Liver (tissue), 9 donors: Measurements from ENCODE around the gene RBKS. TPM values are rescaled to one million over a fixed set of nuclear protein-coding genes. Genes with fewer than 3 reads are reported as not detected.

Experiments used
- DNase-seq: peaks from one replicate; pipeline ENCODE4 v3.0.0-alpha.2; 2017; ENCODE audit warnings: low spot score
- H3K27ac ChIP-seq, 2 donors: one replicate each; pipeline ENCODE4 v1.7.0; 2013; ENCODE audit warnings: inconsistent platforms in 2 of 2, low read length in 2 of 2, control low read depth in 1 of 2, low read depth in 1 of 2, mild to moderate bottlenecking in 1 of 2
- H3K27me3 ChIP-seq, 4 donors: one replicate each; pipeline versions ENCODE4 v1.6.1 to v1.7.0; 2013; ENCODE audit warnings: low read length in 3 of 4, inconsistent platforms in 1 of 4, mild to moderate bottlenecking in 1 of 4, moderate library complexity in 1 of 4; ENCODE audit not compliant: control insufficient read depth in 4 of 4, insufficient read depth in 4 of 4
- H3K36me3 ChIP-seq, 4 donors: one replicate each; pipeline versions ENCODE4 v1.6.1 to v1.7.0; 2013; ENCODE audit warnings: low read length in 3 of 4, mild to moderate bottlenecking in 3 of 4, low read depth in 1 of 4, moderate library complexity in 1 of 4; ENCODE audit not compliant: control insufficient read depth in 4 of 4, insufficient read depth in 3 of 4
- H3K4me1 ChIP-seq, 4 donors: one replicate each; pipeline versions ENCODE4 v1.6.1 to v1.7.0; 2013; ENCODE audit warnings: low read length in 3 of 4, mild to moderate bottlenecking in 3 of 4, moderate library complexity in 1 of 4; ENCODE audit not compliant: control insufficient read depth in 4 of 4, insufficient read depth in 4 of 4
- H3K4me3 ChIP-seq, 3 donors: one replicate each; pipeline versions ENCODE4 v1.6.1 to v1.7.0; 2013; ENCODE audit warnings: low read length in 3 of 3, control low read depth in 1 of 3, low read depth in 1 of 3, mild to moderate bottlenecking in 1 of 3
- H3K9ac ChIP-seq, 2 donors: one replicate each; pipeline ENCODE4 v1.7.0; 2013; ENCODE audit warnings: low read length in 2 of 2, mild to moderate bottlenecking in 2 of 2, moderate library complexity in 2 of 2, control low read depth in 1 of 2, low read depth in 1 of 2
- H3K9me3 ChIP-seq, 4 donors: one replicate each; pipeline versions ENCODE4 v1.6.1 to v1.7.0; 2013; ENCODE audit warnings: low read length in 3 of 4; ENCODE audit not compliant: control insufficient read depth in 4 of 4
- EGR1 ChIP-seq, 2 donors: IDR thresholded peaks; 2 replicates each; pipeline ENCODE4 v1.6.1; 2016 to 2018; ENCODE audit warnings: antibody characterized with exemption in 2 of 2, low read depth in 2 of 2
- FOXA1 ChIP-seq: IDR thresholded peaks from 2 replicates; pipeline ENCODE4 v1.6.1; 2016; ENCODE audit warnings: antibody characterized with exemption
- FOXA2 ChIP-seq: IDR thresholded peaks from 2 replicates; pipeline ENCODE4 v1.6.1; 2016; ENCODE audit warnings: antibody characterized with exemption
- GABPA ChIP-seq, 2 donors: IDR thresholded peaks in 1 of 2; conservative IDR thresholded peaks in 1 of 2; 2 replicates each; pipeline ENCODE4 v1.6.1; 2016; ENCODE audit warnings: antibody characterized with exemption in 2 of 2, mild to moderate bottlenecking in 1 of 2, moderate library complexity in 1 of 2
- HNF4A ChIP-seq, 2 donors: conservative IDR thresholded peaks; 2 replicates each; pipeline ENCODE4 v1.6.1; 2016; ENCODE audit warnings: antibody characterized with exemption in 2 of 2, mild to moderate bottlenecking in 2 of 2
- HNF4G ChIP-seq: IDR thresholded peaks from 2 replicates; pipeline ENCODE4 v1.6.1; 2016; ENCODE audit warnings: antibody characterized with exemption
- JUND ChIP-seq, 2 donors: IDR thresholded peaks; 2 replicates each; pipeline ENCODE4 v1.6.1; 2016; ENCODE audit warnings: antibody characterized with exemption in 2 of 2
- NR2F2 ChIP-seq: IDR thresholded peaks from 2 replicates; pipeline ENCODE4 v1.6.1; 2016; ENCODE audit warnings: antibody characterized with exemption
- RAD21 ChIP-seq, 2 donors: IDR thresholded peaks; 2 replicates each; pipeline ENCODE4 v1.6.1; 2016; ENCODE audit warnings: antibody characterized with exemption in 2 of 2, mild to moderate bottlenecking in 2 of 2
- RXRA ChIP-seq, 2 donors: IDR thresholded peaks; 2 replicates each; pipeline ENCODE4 v1.6.1; 2017 to 2018; ENCODE audit warnings: antibody characterized with exemption in 2 of 2, mild to moderate bottlenecking in 1 of 2
- SP1 ChIP-seq: IDR thresholded peaks from 2 replicates; pipeline ENCODE4 v1.6.1; 2018; ENCODE audit warnings: antibody characterized with exemption, mild to moderate bottlenecking
- TAF1 ChIP-seq: conservative IDR thresholded peaks from 2 replicates; pipeline ENCODE4 v1.6.1; 2016; ENCODE audit warnings: antibody characterized with exemption, mild to moderate bottlenecking
- YY1 ChIP-seq: IDR thresholded peaks from 2 replicates; pipeline ENCODE4 v1.6.1; 2016; ENCODE audit warnings: antibody characterized with exemption, mild to moderate bottlenecking
- WGBS: extraction: QIAGEN DNeasy Blood & Tissue Kit; methylation state at CpG from one replicate; pipeline ENCODE4 v1.1.7; 2013; 5-methylcytosine and 5-hydroxymethylcytosine counted together
- polyA plus RNA-seq, 2 donors: library from polyadenylated mRNA; stranded (reverse) in 1 of 2; unstranded in 1 of 2; fragments of 200-250 nt in 1 of 2; fragments of >200 nt in 1 of 2; fragmentation: Nextera tagmentation in 1 of 2; extraction: Ambion mirVana in 1 of 2; gene quantifications; one replicate each; pipeline versions ENCODE4 v1.2.1 to v1.2.3, GENCODE V29; 2013 to 2015
- total RNA-seq, 2 donors: library from RNA; depleted of rRNA; stranded (reverse); fragments of >200 nt; gene quantifications; one replicate each; pipeline ENCODE4 v1.2.3, GENCODE V29; 2014
- TF ChIP-seq, protein P1 (sequence below): IDR thresholded peaks from 2 replicates; pipeline ENCODE4 v1.6.1; 2016; ENCODE audit warnings: antibody characterized with exemption, mild to moderate bottlenecking
- TF ChIP-seq, protein P2 (sequence below): fragments of 150-350 bp; IDR thresholded peaks from 2 replicates; pipeline ENCODE4 v1.5.1; 2017; ENCODE audit warnings: improper control_type of control experiment, low read depth, low read length; ENCODE audit not compliant: missing input control
- TF ChIP-seq, protein P3 (sequence below): IDR thresholded peaks from 2 replicates; pipeline ENCODE4 v1.6.1; 2016; ENCODE audit warnings: antibody characterized with exemption
- TF ChIP-seq, protein P4 (sequence below): IDR thresholded peaks from 2 replicates; pipeline ENCODE4 v1.6.1; 2016; ENCODE audit warnings: antibody characterized with exemption
- TF ChIP-seq, protein P5 (sequence below): IDR thresholded peaks from 2 replicates; pipeline ENCODE4 v1.6.1; 2016; ENCODE audit warnings: antibody characterized with exemption
- donor health status: healthy.
- donor health status: healthy.
- donor health status: healthy.
- donor health status: healthy.
- donor health status: healthy.

Gene RBKS
- total and polyA plus RNA-seq, 4 donors, result 6.3 to 18.8 (median 15.2) TPM

DNA sequence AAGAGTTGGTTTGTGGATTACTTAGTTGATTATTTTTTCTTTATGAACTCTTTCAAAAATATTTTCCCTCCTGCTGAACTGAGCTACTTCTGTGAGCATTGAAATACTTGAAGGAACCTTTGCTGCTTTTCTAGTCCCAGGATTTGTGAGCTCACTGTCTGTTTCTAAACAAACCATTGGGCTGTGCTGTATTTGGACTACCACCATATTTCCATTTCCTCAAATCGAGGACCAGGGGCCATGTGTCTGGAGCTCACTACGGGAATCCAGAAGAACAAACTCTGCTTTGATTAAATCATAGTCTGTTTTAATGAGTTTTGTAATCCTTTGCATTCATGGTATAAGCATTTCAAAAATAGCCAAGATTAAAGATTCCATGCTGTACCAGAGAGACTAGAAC is 117.4 kb downstream of the RBKS start:
- H3K4me3 ChIP-seq, result peak overlapping the region in 1 of 3 donors; percentile 92
- no peak for TF ChIP-seq HNF4A (conservative IDR thresholded peaks at IDR 0.05)
- no peak for TF ChIP-seq YY1
- TF ChIP-seq SP1, result no peak
- no peak for TF ChIP-seq GABPA (IDR thresholded peaks at IDR 0.05 in 1 of 2, conservative IDR thresholded peaks at IDR 0.05 in 1 of 2)
- H3K27ac ChIP-seq, result peak overlapping the region in 1 of 2 donors; percentile 13
- no peaks in the 10 kb centered on the region for H3K27me3 ChIP-seq
- no peaks in the 10 kb centered on the region for H3K9me3 ChIP-seq
- H3K4me1 ChIP-seq, result peaks cover 2 to 30% (median 18%) of the 10 kb centered on the region in 4 donors
- H3K36me3 ChIP-seq, result peaks cover 0 to 11% (median under 1%) of the 10 kb centered on the region in 4 donors
- H3K9ac ChIP-seq, result peak overlapping the region in 1 of 2 donors; percentile 77
- no peak for DNase-seq
- 27% methylated on average over 2 of the region's 2 CpGs for WGBS

DNA sequence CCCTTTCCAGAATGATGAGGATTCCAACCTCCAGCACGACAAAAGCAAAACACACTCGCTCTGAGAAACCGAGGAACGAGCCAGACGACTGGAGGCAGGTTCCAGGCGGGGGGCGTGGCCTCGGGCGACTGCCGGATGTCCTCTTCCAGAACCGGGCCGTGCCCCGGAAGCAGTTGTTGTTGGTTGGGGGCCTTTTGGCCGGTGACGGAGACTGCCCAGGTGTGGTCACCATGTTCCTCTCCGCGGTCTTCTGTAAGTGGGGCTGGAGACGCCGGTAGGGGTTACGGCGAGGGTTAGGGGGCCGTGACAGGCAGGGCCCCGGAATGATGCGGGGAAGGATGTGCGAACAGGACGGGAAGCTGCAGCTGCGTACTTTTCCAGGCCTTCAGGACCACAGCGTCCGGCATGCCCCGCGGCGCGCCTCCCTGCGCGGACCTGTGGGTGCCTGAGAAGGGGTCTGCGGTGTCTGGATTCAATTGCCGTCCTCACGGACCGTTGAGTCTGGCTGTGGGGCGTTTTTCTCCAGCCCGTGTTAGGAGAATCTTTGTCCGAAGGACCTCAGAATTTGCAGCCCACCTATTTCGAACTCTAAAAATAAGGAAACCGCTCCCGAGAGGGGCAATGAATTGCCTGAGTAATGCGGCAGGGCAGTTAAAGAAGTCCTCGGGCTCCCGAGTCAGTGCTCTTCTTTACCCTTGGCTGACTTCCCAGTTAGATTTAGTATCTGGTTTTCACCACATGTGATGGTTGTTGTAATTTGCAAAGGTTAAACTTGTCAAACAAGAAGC is 118.4 kb downstream of the RBKS start, which contains the start of gene MRPL33:
TSS of gene MRPL33 (plus strand) at position 172 of the 788 bp plus-strand sequence. CDS start at position 231, 59 bp downstream.
- H3K9me3 ChIP-seq, result no peaks in the 10 kb centered on the region
- H3K27me3 ChIP-seq, result no peaks in the 10 kb centered on the region
- peaks cover 2 to 30% (median 18%) of the 10 kb centered on the region in 4 donors for H3K4me1 ChIP-seq
- peak; percentile 93 for DNase-seq
- H3K9ac ChIP-seq, result peak within 1 kb of the TSS; percentile 77 to 82
- H3K27ac ChIP-seq, result peak within 1 kb of the TSS; percentile 87 to 98
- H3K36me3 ChIP-seq, result peaks cover 0 to 10% (median under 1%) of the 10 kb centered on the region in 4 donors
- H3K4me3 ChIP-seq, result peak within 1 kb of the TSS; percentile 81 to 97 (median 92)
- TF ChIP-seq JUND (IDR thresholded peaks at IDR 0.05) (no peak), SP1 (peak; percentile 59), HNF4A (conservative IDR thresholded peaks at IDR 0.05) (peak; percentile 14 to 40), FOXA1 (no peak), YY1 (peak; percentile 72), GABPA (IDR thresholded peaks at IDR 0.05 in 1 of 2, conservative IDR thresholded peaks at IDR 0.05 in 1 of 2) (peak; percentile 96 to 98), NR2F2 (peak; percentile 73), HNF4G (peak; percentile 11), RAD21 (IDR thresholded peaks at IDR 0.05) (peak; percentile 42 to 55), TAF1 (peak; percentile 45), EGR1 (IDR thresholded peaks at IDR 0.05; ENCODE audit: low read depth in 2 of 2) (peak in 1 of 2 donors; percentile 45), FOXA2 (no peak), RXRA (IDR thresholded peaks at IDR 0.05) (peak in 1 of 2 donors; percentile 72)
- TF ChIP-seq, protein P1, sequence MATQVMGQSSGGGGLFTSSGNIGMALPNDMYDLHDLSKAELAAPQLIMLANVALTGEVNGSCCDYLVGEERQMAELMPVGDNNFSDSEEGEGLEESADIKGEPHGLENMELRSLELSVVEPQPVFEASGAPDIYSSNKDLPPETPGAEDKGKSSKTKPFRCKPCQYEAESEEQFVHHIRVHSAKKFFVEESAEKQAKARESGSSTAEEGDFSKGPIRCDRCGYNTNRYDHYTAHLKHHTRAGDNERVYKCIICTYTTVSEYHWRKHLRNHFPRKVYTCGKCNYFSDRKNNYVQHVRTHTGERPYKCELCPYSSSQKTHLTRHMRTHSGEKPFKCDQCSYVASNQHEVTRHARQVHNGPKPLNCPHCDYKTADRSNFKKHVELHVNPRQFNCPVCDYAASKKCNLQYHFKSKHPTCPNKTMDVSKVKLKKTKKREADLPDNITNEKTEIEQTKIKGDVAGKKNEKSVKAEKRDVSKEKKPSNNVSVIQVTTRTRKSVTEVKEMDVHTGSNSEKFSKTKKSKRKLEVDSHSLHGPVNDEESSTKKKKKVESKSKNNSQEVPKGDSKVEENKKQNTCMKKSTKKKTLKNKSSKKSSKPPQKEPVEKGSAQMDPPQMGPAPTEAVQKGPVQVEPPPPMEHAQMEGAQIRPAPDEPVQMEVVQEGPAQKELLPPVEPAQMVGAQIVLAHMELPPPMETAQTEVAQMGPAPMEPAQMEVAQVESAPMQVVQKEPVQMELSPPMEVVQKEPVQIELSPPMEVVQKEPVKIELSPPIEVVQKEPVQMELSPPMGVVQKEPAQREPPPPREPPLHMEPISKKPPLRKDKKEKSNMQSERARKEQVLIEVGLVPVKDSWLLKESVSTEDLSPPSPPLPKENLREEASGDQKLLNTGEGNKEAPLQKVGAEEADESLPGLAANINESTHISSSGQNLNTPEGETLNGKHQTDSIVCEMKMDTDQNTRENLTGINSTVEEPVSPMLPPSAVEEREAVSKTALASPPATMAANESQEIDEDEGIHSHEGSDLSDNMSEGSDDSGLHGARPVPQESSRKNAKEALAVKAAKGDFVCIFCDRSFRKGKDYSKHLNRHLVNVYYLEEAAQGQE, result peak; percentile 85
- TF ChIP-seq, protein P2, sequence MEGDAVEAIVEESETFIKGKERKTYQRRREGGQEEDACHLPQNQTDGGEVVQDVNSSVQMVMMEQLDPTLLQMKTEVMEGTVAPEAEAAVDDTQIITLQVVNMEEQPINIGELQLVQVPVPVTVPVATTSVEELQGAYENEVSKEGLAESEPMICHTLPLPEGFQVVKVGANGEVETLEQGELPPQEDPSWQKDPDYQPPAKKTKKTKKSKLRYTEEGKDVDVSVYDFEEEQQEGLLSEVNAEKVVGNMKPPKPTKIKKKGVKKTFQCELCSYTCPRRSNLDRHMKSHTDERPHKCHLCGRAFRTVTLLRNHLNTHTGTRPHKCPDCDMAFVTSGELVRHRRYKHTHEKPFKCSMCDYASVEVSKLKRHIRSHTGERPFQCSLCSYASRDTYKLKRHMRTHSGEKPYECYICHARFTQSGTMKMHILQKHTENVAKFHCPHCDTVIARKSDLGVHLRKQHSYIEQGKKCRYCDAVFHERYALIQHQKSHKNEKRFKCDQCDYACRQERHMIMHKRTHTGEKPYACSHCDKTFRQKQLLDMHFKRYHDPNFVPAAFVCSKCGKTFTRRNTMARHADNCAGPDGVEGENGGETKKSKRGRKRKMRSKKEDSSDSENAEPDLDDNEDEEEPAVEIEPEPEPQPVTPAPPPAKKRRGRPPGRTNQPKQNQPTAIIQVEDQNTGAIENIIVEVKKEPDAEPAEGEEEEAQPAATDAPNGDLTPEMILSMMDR, result no peak
- TF ChIP-seq, protein P3, sequence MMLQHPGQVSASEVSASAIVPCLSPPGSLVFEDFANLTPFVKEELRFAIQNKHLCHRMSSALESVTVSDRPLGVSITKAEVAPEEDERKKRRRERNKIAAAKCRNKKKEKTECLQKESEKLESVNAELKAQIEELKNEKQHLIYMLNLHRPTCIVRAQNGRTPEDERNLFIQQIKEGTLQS, result peak; percentile 32
- TF ChIP-seq, protein P4, sequence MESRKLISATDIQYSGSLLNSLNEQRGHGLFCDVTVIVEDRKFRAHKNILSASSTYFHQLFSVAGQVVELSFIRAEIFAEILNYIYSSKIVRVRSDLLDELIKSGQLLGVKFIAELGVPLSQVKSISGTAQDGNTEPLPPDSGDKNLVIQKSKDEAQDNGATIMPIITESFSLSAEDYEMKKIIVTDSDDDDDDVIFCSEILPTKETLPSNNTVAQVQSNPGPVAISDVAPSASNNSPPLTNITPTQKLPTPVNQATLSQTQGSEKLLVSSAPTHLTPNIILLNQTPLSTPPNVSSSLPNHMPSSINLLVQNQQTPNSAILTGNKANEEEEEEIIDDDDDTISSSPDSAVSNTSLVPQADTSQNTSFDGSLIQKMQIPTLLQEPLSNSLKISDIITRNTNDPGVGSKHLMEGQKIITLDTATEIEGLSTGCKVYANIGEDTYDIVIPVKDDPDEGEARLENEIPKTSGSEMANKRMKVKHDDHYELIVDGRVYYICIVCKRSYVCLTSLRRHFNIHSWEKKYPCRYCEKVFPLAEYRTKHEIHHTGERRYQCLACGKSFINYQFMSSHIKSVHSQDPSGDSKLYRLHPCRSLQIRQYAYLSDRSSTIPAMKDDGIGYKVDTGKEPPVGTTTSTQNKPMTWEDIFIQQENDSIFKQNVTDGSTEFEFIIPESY, result no peak
- TF ChIP-seq, protein P5, sequence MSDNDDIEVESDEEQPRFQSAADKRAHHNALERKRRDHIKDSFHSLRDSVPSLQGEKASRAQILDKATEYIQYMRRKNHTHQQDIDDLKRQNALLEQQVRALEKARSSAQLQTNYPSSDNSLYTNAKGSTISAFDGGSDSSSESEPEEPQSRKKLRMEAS, result peak; percentile 66
- WGBS, result under 1% methylated on average over 48 of the region's 48 CpGs
